Mucosa of stomach (tissue), 1 donor: ENCODE measurements around the gene TTC38.

Experiments used
- H3K27me3 ChIP-seq: one replicate; pipeline ENCODE4 v1.7.0; 2013; ENCODE audit warnings: mild to moderate bottlenecking, low read length; ENCODE audit not compliant: control insufficient read depth, insufficient read depth
- H3K36me3 ChIP-seq: one replicate; pipeline ENCODE4 v1.7.0; 2013; ENCODE audit warnings: low read length; ENCODE audit not compliant: control insufficient read depth, insufficient read depth
- H3K4me1 ChIP-seq: one replicate; pipeline ENCODE4 v1.7.0; 2013; ENCODE audit warnings: mild to moderate bottlenecking, low read length; ENCODE audit not compliant: control insufficient read depth, insufficient read depth
- H3K4me3 ChIP-seq: one replicate; pipeline ENCODE4 v1.7.0; 2013; ENCODE audit warnings: low read length
- H3K9ac ChIP-seq: one replicate; pipeline ENCODE4 v1.7.0; 2013; ENCODE audit warnings: mild to moderate bottlenecking, low read length, moderate library complexity
- H3K9me3 ChIP-seq: one replicate; pipeline ENCODE4 v1.7.0; 2013; ENCODE audit warnings: mild to moderate bottlenecking, low read length, moderate library complexity; ENCODE audit not compliant: control insufficient read depth
- donor health status: Pancreatic carcinoma.

TTC38 gene

GRCh38 chr22:46237453-46238124 lies 30.2 kb upstream of the TTC38 start:
- no peaks in the 10 kb centered on the region for H3K27me3 ChIP-seq
- no peaks in the 10 kb centered on the region for H3K4me1 ChIP-seq
- peaks cover 8% of the 10 kb centered on the region for H3K36me3 ChIP-seq
- no peak overlapping the region for H3K4me3 ChIP-seq
- H3K9ac ChIP-seq, result no peak overlapping the region
- H3K9me3 ChIP-seq, result no peaks in the 10 kb centered on the region

- Histone ChIP-seq H3K36me3 (peaks cover 8% of the 10 kb centered on the region), H3K9ac (no peak overlapping the region)
Observed at GRCh38 chr22:46238541-46238940, 29.3 kb upstream of the TTC38 start.

GRCh38 chr22:46239261-46240048 lies 28.4 kb upstream of the TTC38 start:
- H3K9me3 ChIP-seq, result no peaks in the 10 kb centered on the region
- H3K4me3 ChIP-seq, result no peak overlapping the region
- H3K4me1 ChIP-seq, result no peaks in the 10 kb centered on the region
- peaks cover 8% of the 10 kb centered on the region for H3K36me3 ChIP-seq
- no peak overlapping the region for H3K9ac ChIP-seq
- H3K27me3 ChIP-seq, result no peaks in the 10 kb centered on the region

More at GRCh38 chr22:46238541-46238940, 29.3 kb upstream of the TTC38 start:
- no peak overlapping the region for H3K4me3 ChIP-seq
- H3K27me3 ChIP-seq, result no peaks in the 10 kb centered on the region
- H3K9me3 ChIP-seq, result no peaks in the 10 kb centered on the region
- H3K4me1 ChIP-seq, result no peaks in the 10 kb centered on the region

- peaks cover 8% of the 10 kb centered on the region for H3K36me3 ChIP-seq
- H3K9me3 ChIP-seq, result no peaks in the 10 kb centered on the region
- H3K9ac ChIP-seq, result no peak overlapping the region
- no peak overlapping the region for H3K4me3 ChIP-seq
- H3K27me3 ChIP-seq, result no peaks in the 10 kb centered on the region
- no peaks in the 10 kb centered on the region for H3K4me1 ChIP-seq
Observed at GRCh38 chr22:46240073-46240472, 27.7 kb upstream of the TTC38 start.

DNA sequence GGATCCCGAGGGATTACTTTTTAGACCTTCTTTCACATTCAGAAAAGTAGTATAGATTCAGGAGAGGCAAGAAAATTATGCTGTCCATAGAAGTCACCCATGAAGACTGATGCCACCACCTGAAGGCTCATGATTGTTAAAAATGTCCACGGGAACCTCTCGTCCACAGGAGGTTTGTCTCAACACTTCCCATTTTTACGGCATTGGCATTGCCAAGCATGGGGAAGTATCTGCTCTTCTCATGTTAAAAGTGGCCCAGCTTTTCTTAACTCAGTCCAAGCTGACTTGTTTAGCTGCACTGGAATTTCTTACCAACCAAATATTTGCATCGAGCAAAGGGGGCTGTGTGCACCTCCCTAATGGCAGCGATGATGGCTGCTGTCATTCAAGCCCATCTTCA lies 27.3 kb upstream of the TTC38 start:
- Histone ChIP-seq H3K9me3 (no peaks in the 10 kb centered on the region), H3K4me1 (no peaks in the 10 kb centered on the region), H3K36me3 (peaks cover 8% of the 10 kb centered on the region), H3K9ac (no peak overlapping the region), H3K27me3 (no peaks in the 10 kb centered on the region), H3K4me3 (no peak overlapping the region)

DNA sequence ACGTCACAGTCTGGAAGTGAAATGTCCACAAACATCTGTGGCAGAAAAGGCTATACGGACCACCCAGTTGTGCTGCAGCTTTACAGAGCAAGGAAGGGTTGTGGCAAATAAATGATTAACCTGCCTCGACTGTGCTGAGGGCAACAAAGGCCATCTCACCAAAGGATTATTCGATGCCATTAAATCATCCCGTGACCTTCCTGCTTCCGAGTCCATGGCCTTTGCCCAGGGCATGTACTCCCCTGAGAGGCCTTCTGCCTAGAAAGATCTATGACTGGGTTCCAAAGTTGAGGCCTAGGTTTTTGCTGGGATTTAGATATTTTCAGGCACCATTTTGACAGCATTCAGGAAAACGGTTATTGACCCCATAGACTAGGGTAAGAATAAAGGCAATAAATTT lies 26.9 kb upstream of the TTC38 start:
- no peaks in the 10 kb centered on the region for H3K4me1 ChIP-seq
- peaks cover 8% of the 10 kb centered on the region for H3K36me3 ChIP-seq
- H3K4me3 ChIP-seq, result no peak overlapping the region
- no peak overlapping the region for H3K9ac ChIP-seq
- H3K27me3 ChIP-seq, result no peaks in the 10 kb centered on the region
- H3K9me3 ChIP-seq, result no peaks in the 10 kb centered on the region

GRCh38 chr22:46241396-46242007 lies 26.3 kb upstream of the TTC38 start:
- Histone ChIP-seq H3K4me1 (no peaks in the 10 kb centered on the region), H3K4me3 (no peak overlapping the region), H3K27me3 (no peaks in the 10 kb centered on the region), H3K9me3 (no peaks in the 10 kb centered on the region), H3K9ac (no peak overlapping the region), H3K36me3 (peaks cover 5% of the 10 kb centered on the region)

- Histone ChIP-seq H3K27me3 (no peaks in the 10 kb centered on the region), H3K9me3 (no peaks in the 10 kb centered on the region), H3K4me1 (no peaks in the 10 kb centered on the region), H3K9ac (no peak overlapping the region), H3K4me3 (no peak overlapping the region), H3K36me3 (peaks cover 5% of the 10 kb centered on the region)
Observed at GRCh38 chr22:46242076-46242475, 25.7 kb upstream of the TTC38 start.

GRCh38 chr22:46244771-46245170 lies 23.0 kb upstream of the TTC38 start:
- Histone ChIP-seq H3K9ac (no peak overlapping the region), H3K4me1 (no peaks in the 10 kb centered on the region), H3K9me3 (no peaks in the 10 kb centered on the region), H3K4me3 (no peak overlapping the region), H3K27me3 (no peaks in the 10 kb centered on the region), H3K36me3 (no peaks in the 10 kb centered on the region)

GRCh38 chr22:46245511-46245910 lies 22.3 kb upstream of the TTC38 start:
- Histone ChIP-seq H3K4me1 (no peaks in the 10 kb centered on the region), H3K36me3 (no peaks in the 10 kb centered on the region), H3K9me3 (no peaks in the 10 kb centered on the region), H3K27me3 (no peaks in the 10 kb centered on the region), H3K9ac (no peak overlapping the region), H3K4me3 (no peak overlapping the region)

GRCh38 chr22:46246178-46246577 lies 21.6 kb upstream of the TTC38 start:
- Histone ChIP-seq H3K9ac (no peak overlapping the region), H3K36me3 (no peaks in the 10 kb centered on the region), H3K4me1 (peaks cover 4% of the 10 kb centered on the region), H3K9me3 (no peaks in the 10 kb centered on the region), H3K27me3 (no peaks in the 10 kb centered on the region), H3K4me3 (no peak overlapping the region)

GRCh38 chr22:46247443-46247975 lies 20.3 kb upstream of the TTC38 start:
- H3K4me1 ChIP-seq, result peaks cover 9% of the 10 kb centered on the region
- H3K36me3 ChIP-seq, result no peaks in the 10 kb centered on the region
- H3K27me3 ChIP-seq, result no peaks in the 10 kb centered on the region
- H3K4me3 ChIP-seq, result no peak overlapping the region
- H3K9ac ChIP-seq, result no peak overlapping the region
- no peaks in the 10 kb centered on the region for H3K9me3 ChIP-seq
